ENCODE measurements around the gene CREM.

The CREM gene

DNA sequence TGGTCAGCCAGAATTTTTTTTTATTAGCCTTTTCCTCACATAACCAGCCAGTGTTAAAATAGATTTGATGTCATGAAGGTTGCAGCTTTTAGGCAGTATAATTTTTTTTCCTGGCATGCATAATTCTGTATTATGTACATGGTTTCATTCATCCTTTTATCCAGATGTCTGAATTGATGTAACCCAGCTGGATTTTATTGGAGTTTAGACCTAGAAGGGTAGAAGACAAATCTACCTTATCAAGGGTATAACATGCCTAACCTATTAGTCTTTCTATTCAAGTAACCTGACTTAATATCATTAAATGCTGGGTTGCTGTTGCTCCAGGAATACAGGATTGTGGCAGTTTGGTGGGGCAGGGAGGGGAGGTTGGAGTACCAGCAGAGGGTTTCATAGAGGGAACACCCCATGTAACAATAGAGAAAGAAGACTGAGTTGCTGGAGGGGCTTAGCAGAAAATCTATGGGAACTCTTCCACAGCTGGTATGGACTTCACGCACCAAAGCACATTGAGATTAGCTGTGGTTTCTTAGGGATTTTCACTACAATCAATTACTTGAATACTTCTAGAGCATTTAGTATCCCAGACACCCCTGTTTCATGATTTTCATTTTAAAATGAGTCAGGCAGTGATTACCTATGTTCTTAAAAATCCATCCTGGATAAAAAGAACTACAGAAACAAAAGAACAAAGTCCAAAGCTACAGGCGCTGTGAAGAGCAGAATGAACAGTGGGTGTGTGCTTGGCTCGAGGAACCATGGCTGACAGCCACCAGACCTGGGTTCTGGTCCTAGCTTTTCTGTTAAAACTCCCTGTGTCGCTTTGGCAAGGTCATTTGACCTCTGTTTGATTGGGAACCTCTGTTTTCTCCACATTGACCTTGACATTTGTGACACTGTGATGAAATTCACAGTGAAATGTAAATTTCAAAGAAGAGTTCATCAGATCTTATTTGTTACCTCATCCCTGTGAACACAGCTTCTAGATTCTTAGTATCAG is 93.5 kb downstream of the CREM start:
- DNase-seq (ENCODE audit: low read depth) = no peak

DNA sequence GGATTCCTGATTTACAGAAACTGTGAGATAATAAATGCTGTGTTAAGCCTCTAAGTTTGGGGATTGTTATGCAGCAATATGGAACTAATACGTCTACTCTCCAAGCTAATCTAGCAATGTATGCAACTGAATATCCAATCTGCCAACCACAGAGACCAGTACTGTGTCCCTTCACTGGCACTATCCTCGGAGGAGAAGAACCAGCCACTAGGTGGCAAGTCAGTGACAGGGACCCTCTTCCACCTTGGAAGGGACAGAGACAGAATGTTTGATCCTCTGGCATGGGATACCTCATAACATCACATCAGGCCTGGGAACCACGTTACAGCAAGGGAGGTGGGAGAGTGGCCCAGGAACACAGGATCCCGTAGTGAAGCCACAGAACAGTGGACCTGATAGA is 96.4 kb downstream of the CREM start:
- no peak for DNase-seq (ENCODE audit: low read depth)

DNA sequence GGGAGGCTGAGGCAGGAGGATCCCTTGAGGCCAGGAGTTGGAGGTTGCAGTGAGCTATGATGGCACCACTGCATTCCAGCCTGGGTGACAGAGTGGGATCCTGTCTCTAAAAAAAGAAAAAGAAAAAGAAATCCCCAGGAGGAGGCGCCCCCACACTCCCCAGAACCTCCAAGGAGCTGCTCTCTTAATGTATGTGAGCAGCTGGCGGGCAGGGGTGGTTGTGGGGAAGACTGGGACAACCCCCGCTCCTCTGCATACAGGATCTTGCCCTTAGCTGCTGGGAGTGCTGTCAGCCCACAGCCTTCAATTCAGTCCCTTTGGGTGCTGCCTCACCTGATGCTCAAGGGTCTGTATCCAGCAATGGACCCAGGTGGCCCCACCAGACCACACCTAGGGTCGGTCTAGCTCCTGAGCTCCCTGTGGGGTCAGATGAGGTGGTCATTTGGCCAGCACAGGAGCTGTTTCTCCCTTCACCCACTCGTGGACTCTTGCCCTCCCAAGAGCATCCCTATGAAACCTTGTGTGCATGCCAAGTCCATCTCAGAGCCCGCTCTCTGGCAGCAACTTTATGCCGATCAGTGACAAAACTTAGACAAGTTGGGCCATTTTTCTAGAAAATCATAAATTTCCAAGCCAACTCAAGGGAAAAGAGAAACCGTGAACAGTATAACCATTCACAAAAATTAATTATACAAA is 97.5 kb downstream of the CREM start:
- DNase-seq (ENCODE audit: low read depth) = no peak

DNA sequence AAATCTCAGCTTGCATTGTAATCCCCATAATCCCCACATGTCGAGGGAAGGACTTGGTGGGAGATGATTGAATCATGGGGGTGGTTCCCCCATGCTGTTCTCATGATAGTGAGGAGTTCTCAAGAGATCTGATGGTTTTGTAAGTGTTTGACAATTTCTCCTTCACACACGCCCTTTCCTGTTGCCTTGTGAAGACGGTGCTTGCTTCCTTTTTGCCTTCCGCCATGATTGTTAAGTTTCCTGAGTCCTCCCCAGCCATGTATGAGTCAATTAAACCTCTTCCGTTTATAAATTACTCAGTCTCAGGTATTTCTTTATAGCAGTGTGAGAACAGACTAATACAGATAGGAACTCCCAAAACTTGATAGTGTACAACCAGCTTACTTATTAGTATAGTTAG is 98.6 kb downstream of the CREM start:
- no peak for DNase-seq (ENCODE audit: low read depth)

DNA sequence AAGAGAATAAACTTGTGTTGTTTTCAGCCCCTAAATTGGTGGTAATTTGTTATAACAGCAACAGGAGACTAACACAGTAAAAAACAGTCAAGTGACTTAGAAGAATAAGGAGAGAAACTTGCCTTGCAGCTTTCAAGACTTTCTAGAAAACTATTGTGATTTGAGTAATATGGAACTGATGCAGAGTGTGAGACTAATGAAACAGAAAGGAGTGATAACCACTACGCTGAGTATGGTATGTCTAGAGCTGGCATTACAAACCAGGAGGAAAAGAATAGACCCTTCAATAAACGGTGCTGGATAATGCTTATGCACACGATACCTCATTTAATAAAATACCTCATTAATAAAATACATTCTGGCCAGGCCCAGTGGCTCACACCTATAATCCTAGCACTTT is 99.9 kb downstream of the CREM start:
- no peak for DNase-seq (ENCODE audit: low read depth)

DNA sequence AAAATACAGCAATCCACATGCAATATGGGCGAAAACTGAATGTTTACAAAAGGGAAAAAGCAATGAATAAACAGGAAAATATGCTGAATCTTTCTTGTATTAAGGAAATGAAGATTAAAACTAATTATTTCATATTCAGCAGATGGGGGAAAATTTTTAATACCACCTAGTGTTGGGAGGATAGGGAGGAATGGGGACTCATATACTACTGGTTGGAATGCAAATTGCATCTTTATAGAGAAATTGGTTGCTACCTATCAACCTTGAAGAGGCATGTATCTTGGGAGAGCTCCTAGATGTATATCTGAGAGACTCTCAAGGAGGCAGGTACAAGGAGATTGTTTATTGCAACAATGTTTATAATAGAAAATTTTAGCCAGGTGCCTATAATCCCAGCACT is 101.4 kb downstream of the CREM start:
- no peak for DNase-seq (ENCODE audit: low read depth)

DNA sequence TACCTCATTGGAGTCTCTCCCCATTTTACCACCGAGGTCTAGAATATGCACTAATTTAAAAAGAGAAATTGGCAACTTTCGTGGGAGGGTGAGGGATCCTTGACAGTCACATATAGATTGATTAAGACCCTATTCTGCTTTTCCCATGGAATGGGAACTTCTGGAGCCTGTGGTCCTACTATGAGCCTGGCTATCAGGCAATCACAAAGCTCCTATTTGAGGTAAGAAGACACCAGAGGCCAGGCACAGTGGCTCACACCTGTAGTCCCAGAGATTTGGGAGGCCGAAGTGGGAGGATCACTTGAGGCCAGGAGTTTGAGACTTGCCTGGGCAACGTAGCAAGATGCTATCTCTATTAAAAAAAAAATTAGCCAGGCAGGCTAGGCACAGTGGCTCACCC is 105.0 kb downstream of the CREM start:
- DNase-seq (ENCODE audit: low read depth) = no peak

DNA sequence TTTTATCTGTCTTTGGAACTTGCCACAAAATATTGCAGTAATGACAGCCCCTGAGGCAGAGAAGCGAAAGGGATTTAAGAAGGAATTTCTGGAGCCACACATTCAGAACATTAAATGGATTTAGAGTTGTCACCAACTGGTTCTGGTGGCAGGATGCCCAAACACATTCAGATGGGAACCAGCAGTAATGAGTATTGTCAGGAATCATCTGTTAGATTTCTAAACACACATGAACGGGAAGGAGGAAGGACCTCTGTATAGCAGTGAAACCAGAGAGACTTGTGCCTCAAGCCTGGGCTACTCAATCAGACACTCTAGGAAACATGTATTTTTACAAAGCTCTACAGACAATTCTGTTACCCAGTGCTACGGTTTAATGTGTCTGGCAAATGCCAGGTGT is 105.9 kb downstream of the CREM start:
- no peak for DNase-seq (ENCODE audit: low read depth)

DNA sequence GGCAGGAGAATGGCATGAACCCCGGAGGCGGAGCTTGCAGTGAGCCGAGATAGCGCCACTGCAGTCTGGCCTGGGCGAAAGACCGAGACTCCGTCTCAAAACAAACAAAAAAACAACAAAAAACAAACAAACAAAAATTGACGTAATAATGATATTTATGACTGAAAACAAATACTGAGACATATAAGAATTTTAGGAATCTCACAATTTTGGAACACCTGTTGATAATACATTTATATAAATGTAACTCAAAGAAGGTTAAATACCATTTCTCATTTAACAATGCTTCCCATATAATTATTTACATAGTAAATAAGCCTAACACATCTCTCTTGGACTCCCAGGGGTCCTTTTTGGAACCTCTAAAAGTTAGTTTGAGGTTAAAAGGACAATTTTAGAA is 107.4 kb downstream of the CREM start:
- no peak for DNase-seq (ENCODE audit: low read depth)

DNA sequence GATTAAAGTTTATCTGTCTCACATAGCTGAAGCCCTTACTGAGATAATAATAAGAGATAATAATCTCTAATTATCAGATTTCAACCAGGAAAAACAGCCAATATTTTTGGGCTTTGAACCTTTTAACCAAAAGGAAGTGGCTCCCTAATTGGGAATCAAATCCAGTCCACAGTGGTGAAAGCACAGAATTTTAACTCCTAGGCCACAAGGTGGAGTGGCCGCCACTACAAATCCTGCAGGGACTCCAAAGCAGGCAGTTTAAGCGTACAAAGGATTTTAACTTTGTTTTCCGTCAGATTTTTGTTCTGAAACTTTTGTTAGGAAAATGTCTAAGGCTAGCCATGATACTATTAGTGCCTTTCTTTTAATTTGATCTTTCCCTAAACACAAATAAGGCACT is 110.1 kb downstream of the CREM start:
- DNase-seq (ENCODE audit: low read depth) = no peak

DNA sequence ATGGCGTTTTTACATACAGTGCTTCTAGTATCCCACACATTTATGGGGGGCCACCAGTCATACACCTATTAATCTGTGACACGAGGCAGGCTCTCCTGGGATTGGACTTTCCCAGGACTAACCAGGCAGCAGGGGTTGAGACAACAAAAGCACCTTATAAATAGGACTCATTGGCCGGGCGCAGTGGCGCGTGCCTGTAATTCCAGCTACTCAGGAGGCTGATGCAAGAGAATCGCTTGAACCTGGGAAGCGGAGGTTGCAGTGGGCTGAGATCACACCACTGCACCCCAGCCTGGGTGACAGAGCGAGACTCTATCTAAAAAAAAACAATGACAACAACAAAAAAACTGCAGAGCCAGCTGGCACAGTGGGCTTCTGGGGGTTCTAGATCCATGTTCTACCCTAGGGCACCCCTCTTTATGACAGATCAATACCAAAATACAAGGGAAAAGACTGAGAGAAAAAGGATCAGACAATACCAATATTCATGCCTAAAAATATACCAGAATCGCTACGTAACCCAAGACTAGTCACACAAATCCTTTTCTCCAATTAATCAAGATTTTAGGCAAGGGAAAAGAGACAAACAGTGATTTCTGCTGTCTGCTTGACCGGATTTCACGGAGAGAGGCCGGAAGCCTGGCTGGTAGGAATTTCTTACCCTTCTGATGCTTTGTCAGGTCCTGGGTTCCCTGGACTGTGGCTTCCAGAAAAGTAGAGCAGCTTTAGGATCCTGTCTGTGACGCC is 111.3 kb downstream of the CREM start:
- DNase-seq (ENCODE audit: low read depth) = no peak

DNA sequence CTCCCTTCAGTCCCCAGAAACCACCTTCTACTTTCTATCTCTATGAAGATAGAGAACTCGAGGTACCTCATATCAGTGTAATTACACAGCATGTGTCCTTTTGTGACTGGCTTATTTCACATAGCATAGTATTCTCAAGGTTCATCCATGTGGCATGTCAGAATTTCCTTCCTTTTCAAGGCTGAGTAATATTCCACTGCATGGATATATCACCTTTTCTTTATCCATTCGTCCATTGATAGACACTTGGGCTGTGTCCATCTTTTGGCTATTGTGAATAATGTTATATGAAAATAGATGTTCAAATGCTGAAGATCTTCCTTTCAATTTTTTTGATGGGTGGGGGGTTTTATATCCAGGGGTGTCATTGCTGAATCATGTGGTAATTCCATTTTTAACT is 117.9 kb downstream of the CREM start:
- no peak for DNase-seq (ENCODE audit: low read depth)

DNA sequence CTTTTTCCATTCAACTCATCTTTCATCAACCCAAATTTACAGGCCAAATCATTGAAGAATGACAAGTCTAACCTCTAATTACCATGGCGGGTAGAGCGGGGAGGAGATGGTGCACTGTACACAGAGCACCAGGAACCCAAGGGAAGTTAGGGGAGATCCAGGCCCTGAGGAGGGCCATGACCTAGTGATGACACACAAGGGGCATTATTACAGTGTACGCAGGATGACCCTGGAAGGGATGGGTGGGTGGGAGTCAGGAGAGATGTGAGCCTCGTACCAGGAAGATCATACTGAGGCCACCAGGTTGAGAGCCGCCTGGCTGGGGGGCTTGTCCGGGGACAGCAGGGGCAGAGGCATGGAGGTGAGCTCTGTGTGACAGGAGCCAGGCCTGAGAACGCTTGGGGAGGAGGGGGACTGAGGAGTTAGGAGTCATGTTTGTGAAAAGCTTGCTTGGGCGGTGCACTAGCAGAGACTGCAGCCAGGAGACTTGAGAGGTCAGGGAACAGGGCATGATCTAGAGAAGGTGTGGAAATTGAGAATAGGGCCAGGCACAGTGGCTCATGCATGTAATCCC is 120.2 kb downstream of the CREM start:
- no peak for DNase-seq (ENCODE audit: low read depth)

DNA sequence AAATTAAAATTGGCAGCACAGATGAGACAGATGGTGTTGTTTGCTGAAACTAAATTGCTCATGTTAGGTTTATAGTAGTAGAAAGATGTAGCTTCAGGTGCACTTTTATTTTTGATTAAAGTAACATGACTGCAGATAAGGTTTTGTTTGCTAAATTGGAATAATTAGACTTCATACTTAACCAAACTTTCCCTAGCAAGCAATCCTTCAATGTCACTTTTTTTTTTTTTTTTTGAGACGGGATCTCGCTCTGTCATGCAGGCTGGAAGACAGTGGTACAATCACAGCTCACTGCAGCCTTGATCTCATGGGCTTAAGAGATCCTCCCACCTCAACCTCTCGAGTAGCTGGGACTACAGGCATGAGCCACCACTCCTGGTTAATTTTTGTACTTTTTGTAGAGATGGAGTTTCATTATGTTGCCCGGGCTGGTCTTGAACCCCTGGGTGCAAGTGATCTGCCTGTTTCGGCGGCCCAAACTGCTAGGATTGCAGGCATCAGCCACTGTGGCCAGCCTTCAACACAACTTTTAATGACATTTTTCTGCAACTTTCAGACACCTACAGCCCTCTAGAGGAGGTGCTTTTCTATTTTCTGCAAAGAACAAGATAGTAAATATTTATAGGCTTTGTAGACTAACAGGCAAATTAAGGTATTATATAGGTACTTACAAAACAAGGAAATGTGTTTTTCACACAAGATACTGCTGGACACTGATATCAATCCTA is 124.9 kb downstream of the CREM start:
- DNase-seq (ENCODE audit: low read depth) = no peak

DNA sequence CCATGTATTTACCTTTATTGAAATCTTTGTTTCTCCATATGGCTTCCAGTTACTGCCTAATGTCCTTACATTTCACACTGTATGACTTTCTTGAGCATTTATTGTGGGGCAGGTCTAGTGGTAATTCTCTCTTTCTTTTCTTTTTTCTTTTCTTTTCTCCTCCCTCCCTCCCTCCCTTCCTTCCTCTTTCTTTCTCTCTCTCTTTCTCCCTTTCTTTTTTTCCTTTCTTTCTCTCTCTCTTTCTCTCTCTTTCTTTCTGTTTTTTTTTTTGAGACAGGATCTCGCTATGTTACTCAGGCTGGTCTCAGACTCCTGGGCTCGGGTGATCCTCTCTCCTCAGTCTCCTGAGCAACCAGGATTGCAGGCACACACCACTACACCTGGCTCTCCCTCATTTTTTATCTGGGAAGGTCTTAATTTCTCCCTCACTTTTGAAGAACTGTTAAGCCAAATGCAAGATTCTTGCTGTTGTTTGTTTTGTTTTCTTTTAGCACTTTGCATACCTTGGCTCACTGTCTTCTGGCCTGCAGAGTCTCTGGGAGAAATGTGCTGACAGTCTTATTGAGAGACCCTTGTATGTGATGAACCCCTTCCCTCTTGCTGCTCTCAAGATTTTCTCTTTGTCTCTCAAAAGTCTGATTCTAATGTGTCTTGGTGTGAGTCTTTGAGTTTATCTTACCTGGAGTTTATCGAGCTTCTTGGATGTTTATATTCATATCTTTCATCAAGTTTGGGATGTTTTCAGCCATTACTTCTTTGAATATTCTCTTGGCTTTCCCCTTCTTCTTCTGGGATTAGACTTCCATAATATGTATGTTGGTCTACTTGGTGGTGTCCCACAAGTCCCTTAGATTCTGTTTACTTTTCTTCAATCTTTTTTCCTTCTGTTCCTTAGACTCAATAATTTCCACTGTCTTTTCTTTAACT is 130.7 kb downstream of the CREM start:
- no peak for DNase-seq (ENCODE audit: low read depth)

DNA sequence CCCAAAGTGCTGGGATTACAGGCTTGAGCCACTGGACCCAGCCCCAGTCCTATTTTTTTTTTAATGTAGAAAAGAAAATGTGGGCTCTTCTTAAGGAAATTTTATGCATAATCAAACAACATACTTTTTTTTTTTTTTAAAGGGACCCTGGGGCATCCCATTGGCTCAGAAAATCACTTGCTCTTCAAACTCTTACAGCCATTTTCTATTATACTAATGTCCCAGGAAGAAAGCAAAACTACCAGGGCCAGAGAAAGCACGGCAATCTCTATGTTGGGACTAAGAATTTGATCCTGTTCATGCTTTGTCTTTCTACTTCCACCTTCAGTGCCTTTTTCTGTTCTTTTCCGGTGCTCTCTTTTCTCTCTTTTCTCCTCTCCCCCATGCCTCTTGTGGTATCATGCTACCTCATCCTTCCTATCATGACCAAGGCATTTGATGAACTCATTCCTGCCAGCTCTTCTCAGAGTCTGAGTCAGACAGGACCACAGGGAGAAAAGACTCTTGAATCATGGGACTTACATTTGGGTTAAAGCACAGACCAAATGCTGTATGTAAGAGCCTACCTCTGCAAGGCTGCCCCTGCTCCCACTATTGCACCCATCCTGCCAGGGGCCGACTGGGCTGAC is 133.2 kb downstream of the CREM start:
- DNase-seq (ENCODE audit: low read depth) = no peak

DNA sequence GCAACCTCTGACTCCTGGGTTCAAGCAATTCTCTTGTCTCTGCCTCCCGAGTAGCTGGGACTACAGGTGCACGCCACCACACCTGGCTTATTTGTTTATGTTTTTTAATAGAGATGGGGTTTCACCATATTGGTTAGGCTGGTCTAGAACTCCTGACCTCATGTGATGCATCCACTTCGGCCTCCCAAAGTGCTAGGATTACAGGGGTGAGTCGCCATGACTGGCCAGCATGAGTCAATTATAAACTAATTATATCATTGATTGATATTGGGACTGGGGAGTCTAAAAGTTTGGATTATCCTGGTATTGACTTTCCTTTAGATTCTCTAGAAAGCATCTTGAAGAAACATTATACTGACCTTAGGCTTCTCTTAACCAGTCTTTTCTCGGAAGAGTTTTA is 135.8 kb downstream of the CREM start:
- no peak for DNase-seq (ENCODE audit: low read depth)

Data from stimulated activated CD8-positive, alpha-beta memory T cell treated with anti-CD3 and anti-CD28 coated beads, Interleukin-12 subunit alpha, Interleukin-12 subunit beta, amount 100 ng/mL, for 4 hours (primary cell).